Head of caudate nucleus (tissue), 42 donors: ENCODE results near the gene ADM5.
A peak's percentile ranks its signal among the peaks of the same experiment; 100 is the strongest.

Experiments used
- DNase-seq, 42 donors: peaks; one replicate each; pipeline versions ENCODE4 v3.0.0 to v3.0.0-alpha.2; 2020 to 2021; ENCODE audit warnings: mixed read lengths in 7 of 42
- intact Hi-C: fragments of 100-400 bp; cut with DNase I; formaldehyde crosslinking; loops from one replicate; pipeline ENCODE4 v1.15.0; 2022

Gene ADM5

GRCh38 chr19:49677231-49677900 lies 12.0 kb upstream of the ADM5 start, which contains the start of gene PRMT1:
Gene PRMT1 (plus strand): TSS chr19:49677271. CDS start chr19:49677281, 10 bp downstream.
- intact Hi-C loops = loop anchor here (2.0 kb wide), 1 partner anchor 37 kb away; the partner anchor contains the start of gene RRAS
- DNase-seq = peak in 14 of 42 donors; percentile 11 to 60 (median 39)

GRCh38 chr19:49677901-49678674 lies 11.3 kb upstream of the ADM5 start:
- DNase-seq = peak; percentile 55 to 86 (median 71)
- intact Hi-C loops = loop anchor here (2.0 kb wide), 1 partner anchor 37 kb away; the partner anchor contains the start of gene RRAS

- no peak for DNase-seq
- intact Hi-C loops = no loop called here
Measured at GRCh38 chr19:49678985-49679770, 10.2 kb upstream of the ADM5 start.

- intact Hi-C loops = no loop called here
- no peak for DNase-seq
Measured at GRCh38 chr19:49679771-49680413, 9.5 kb upstream of the ADM5 start.

GRCh38 chr19:49680421-49681351 lies 8.7 kb upstream of the ADM5 start:
- intact Hi-C loops = no loop called here
- DNase-seq = peak; percentile 71 to 97 (median 92)

GRCh38 chr19:49681830-49682229 lies 7.6 kb upstream of the ADM5 start:
- intact Hi-C loops = no loop called here
- no peak for DNase-seq

- DNase-seq = peak in 1 of 42 donors; percentile 31
- intact Hi-C loops = no loop called here
Measured at GRCh38 chr19:49682274-49682673, 7.1 kb upstream of the ADM5 start.

- intact Hi-C loops = no loop called here
- DNase-seq = no peak
Measured at GRCh38 chr19:49683814-49684250, 5.6 kb upstream of the ADM5 start.

- intact Hi-C loops = no loop called here
- peak in 1 of 42 donors; percentile 37 for DNase-seq
Measured at GRCh38 chr19:49684251-49684982, 5.0 kb upstream of the ADM5 start.

GRCh38 chr19:49684983-49685553 lies 4.3 kb upstream of the ADM5 start:
- no peak for DNase-seq
- intact Hi-C loops = no loop called here

GRCh38 chr19:49685845-49686332 lies 3.5 kb upstream of the ADM5 start:
- intact Hi-C loops = no loop called here
- DNase-seq = no peak

GRCh38 chr19:49686503-49687088 lies 2.8 kb upstream of the ADM5 start:
- intact Hi-C loops = no loop called here
- no peak for DNase-seq

GRCh38 chr19:49687150-49687549 lies 2.2 kb upstream of the ADM5 start:
- DNase-seq = no peak
- intact Hi-C loops = no loop called here

GRCh38 chr19:49687566-49688316 lies 1.7 kb upstream of the ADM5 start:
- intact Hi-C loops = no loop called here
- no peak for DNase-seq

- intact Hi-C loops = no loop called here
- DNase-seq = no peak
Measured at GRCh38 chr19:49688531-49689132, 762 bp upstream of the ADM5 start.
